M059J (cell line): ENCODE measurements around the gene PIK3R5. TPM values are rescaled to one million over a fixed set of nuclear protein-coding genes. Genes with fewer than 3 reads are reported as not detected.
A peak's percentile ranks its signal among the peaks of the same experiment; 100 is the strongest.
"Not testable (repeated sequence)": the region's sequence is repeated elsewhere in the genome, so short reads cannot be mapped to it uniquely, and the experiment has no call there.

ENCODE experiments used
- DNase-seq: peaks from one replicate; pipeline ENCODE4 v3.0.0-alpha.2; 2012; ENCODE audit warnings: low read depth
- total RNA-seq: library from RNA; depleted of rRNA; stranded (reverse); fragments of >200 nt; shearing (Covaris generic); gene quantifications from 2 replicates; pipeline ENCODE4 v1.2.3, GENCODE V29; 2014; rRNA removed

The PIK3R5 gene
- total RNA-seq: not detected in 2 replicates

GRCh38 chr17:8965394-8966168 is at the start of gene PIK3R5:
TSS of gene PIK3R5 (minus strand) at chr17:8965707. CDS start at chr17:8911494, 54,213 bp downstream.
- no peak for DNase-seq

GRCh38 chr17:9011001-9011400 is 45.5 kb upstream of the PIK3R5 start:
- no peak for DNase-seq

DNA sequence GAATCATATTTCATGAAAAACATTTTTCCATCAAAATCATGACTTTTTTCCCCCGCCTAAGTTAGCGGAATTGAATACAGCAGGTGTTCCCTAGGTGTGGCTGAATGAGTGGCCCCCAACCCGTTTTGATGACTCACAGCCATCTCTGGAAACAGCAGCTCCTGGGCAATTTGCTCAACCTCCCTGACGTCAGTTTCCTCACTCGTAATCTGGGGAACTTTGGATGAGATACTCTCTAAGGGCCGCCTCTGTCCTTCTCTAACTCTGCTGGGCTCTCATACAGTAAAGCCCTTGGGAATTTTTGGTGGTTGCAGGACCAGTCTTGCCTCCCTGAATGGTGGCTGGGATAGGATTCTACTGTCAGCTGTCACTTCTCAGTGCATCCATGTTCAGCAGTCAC is 44.2 kb upstream of the PIK3R5 start:
- no peak for DNase-seq

- DNase-seq: no peak
Measured at GRCh38 chr17:9009096-9009495, 43.6 kb upstream of the PIK3R5 start.

- no peak for DNase-seq
Measured at GRCh38 chr17:9007052-9007714, 41.7 kb upstream of the PIK3R5 start.

DNA sequence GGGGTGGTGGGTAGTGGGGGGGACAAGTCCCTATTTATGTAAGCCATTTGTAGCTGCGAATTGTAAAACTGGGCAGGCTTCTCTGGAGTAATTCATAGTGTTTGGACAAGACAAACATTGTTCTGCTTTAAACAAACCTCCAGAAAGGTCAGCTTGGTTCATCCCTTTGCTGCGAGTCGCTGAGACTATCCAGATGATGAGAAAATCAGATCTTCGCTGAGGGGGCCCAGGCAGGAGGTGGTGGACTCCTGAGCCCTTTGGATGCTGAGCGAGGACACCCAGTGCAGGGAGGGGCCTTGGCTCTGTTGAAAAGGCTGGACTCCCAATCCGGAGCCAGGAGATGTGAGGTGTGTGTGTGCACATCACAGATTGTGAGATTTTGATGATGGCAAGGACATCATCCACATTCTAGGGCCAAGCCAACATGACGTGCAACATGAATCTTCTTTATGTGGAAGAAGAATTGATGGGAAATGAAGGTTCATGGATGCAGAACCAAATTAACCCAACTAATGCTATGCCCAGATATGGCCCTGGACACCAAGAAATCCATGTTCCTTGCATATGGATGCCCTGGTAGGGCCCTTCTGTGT is 40.8 kb upstream of the PIK3R5 start:
- DNase-seq: no peak

DNA sequence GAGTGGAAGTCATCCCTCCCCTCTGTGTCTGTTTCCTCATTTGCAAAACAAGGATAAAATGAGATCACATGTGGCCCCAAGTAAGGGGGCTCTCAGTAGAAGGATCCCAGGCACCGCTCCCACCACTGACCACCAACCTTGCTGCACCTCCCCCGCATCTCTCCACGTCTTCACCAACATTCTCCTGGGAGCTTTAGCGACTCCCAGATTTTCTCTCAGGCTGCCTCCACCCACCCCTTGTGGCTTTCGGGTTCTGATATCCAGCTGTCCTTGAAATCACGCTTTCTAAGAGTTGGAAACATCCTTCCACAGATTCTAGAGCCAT is 39.4 kb upstream of the PIK3R5 start:
- DNase-seq: no peak

GRCh38 chr17:9004132-9004960 is 38.8 kb upstream of the PIK3R5 start:
- DNase-seq: no peak

DNA sequence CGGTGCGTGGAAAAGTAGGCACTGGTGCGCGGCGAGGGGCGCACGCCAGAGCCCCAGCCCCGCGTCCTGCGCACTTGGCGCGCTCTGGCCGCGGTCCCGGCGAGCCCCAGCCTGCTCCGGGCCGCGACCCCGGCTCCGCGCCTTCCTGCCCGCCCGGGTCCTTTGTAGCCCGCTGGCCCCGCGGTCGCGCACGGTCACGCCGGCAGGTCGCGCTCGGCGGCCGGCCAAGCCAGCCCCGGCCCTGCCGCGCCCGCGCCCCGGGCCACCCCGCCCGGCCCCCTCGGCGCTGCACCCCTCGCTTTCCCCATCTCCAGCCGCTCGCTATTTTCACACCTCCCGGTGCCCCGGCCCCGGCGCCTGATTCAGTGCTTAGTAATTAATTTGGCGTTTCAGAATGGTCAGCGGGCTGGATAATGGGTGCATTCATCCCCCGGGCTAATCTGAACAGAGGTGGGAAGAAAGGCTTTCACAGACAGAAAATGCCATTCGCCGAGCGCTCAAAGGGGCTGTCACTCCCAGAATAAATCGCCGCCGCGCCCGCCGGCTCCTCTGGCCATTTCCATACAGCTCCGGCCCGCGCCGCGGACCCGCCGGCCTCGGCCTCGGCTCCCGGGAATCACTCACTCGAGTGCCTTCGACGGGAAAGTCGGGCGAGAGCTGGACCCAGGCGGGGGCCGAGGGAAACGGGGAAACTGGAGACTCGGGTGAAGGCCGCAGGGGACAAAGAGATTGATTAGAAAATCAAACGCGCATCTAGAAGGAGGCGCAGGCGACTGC is 38.0 kb upstream of the PIK3R5 start:
- no peak for DNase-seq

DNA sequence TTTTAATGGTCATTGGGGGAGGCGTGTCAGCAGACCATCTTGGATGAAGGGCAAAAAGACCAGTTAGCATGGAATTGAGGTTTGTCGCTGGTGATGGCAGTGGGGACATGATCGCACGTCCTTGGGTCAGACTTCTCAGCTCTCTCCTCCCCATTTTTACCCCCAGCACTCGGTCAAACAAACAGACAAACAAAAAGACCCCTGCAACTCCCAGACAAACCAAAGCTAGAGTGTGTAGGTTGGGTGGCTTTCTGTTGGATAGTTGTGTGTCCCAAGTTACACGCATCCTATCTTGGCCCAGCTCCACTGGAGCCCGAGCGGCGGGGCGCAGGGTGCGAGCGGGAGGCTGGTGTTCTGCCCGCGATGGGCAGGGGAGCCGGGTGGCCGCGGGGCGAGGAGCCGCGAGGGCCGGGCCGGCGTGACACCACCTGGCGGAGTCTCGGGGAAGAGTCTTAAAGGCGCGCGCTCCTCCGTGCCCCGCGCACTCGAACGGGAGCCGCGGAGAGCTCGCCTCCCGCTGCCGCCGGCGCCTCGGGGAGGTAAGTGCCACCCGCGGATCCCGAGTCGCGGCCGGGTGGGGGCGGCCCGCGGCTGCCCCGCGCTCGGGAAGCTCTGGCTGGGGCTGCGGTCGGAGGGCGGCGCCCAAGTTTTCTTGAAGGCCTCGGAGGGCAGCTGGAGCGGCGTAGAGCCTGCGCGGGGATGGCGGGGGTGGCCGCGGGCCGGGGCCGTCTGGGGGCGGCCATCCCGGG is 37.3 kb upstream of the PIK3R5 start:
- DNase-seq: no peak

DNA sequence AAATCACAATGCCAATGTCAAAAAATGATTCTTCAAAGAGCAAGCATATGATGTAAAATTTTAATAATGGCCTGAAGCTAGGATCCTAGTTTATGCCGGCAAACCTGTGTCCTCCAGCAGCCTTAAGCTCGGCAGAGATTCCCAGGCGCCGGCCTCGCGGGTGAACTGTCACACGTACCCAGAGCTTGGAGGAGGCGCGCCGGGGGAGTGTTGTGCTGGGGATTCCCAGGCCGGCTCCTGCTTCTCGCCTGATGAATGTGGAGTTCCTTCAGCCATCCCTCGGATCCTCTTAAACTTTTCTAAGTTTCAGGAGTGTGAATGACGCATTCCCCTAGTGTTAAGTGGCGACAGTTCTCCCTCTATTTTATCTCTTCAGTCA is 36.7 kb upstream of the PIK3R5 start:
- DNase-seq: no peak

GRCh38 chr17:9001559-9001958 is 36.1 kb upstream of the PIK3R5 start:
- DNase-seq: no peak

DNA sequence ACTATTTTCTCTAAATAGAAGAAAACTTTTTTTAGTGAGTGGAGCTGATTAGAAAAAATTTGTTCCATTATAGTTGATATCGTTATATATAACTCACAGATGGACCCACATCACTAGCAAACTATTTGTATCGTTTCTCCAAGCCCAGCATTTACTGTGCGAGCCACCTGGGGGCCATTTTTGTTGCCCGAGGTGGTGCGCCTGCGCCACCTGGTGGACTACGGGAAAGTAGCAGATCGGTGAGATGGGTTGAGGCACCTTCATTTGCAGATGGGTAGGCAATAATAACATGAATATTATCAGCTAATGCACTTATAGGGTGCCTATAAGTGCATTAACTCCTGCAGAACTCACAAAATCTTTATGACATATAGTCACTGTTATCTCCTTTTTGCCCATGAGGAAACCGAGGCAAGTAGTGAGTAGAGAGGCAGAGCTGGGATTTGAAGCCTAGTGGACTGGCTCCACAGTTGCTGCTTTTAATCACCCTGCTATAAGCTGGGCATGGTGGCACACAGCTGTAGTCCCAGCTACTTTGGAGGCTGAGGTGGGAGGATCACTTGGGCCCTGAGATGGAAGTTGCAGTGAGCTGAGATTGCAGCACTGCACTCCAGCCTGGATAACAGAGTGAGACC is 32.6 kb upstream of the PIK3R5 start:
- DNase-seq: peak; percentile 44

- no peak for DNase-seq
Measured at GRCh38 chr17:8995711-8996110, 30.2 kb upstream of the PIK3R5 start.

- DNase-seq: peak; percentile 7
Measured at GRCh38 chr17:8994319-8994718, 28.8 kb upstream of the PIK3R5 start.

GRCh38 chr17:8991514-8992285 is 26.2 kb upstream of the PIK3R5 start:
- DNase-seq: peak; percentile 25

DNA sequence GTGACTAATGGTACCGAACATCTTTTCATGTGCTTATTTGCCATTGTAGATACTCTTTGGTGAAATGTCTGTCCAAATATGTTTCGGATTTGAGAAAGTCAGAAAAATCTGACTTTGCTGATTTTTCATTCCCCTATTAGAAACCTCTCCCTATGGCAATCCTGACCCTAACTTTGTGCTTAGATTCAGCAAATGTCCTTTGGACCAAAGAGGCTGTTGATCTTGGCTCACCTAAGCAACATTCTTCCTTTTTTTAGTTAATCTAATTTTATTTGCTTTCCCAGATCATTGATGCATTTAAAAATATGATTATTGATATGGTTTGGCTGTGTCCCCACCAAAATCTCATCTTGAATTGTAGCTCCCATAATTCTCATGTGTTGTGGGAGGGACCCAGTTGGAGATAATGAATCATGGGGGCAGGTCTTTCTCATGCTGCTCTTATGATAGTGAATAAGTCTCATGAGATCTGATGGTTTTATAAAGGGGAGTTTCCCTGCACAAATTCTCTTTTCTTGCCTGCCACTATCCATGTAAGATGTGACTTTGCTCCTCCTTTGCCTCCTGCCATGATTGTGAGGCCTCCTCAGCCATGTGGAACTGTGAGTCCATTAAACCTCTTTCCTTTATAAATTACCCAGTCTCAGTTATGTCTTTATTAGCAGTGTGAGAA is 22.9 kb upstream of the PIK3R5 start:
- not testable (repeated sequence) for DNase-seq

DNA sequence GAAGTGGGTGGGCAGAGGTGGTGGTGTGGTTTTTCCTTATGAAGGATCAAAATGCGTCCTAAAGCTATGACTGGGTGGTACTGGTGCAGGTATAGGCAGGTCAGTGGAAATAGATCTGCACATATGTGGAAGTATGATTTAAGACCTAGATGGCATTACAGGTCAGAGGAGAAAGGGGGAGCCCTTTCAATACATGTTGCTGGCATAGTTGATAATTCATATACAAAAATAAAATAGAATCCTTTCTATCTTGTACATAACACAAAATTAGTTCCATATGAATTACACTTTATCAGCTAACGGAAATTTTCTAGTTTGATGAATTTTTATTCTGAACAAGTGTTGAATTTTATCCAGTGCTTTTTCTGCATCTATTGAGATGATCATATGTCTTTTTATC is 20.8 kb upstream of the PIK3R5 start:
- DNase-seq: no peak
